Measurements from ENCODE around the gene PI16.
"Not testable (repeated sequence)": the region's sequence is repeated elsewhere in the genome, so short reads cannot be mapped to it uniquely, and the experiment has no call there.

GRCh38 chr6:36949076-36949475 is 5.5 kb upstream of the PI16 start:
- TF ChIP-seq, protein P1, sequence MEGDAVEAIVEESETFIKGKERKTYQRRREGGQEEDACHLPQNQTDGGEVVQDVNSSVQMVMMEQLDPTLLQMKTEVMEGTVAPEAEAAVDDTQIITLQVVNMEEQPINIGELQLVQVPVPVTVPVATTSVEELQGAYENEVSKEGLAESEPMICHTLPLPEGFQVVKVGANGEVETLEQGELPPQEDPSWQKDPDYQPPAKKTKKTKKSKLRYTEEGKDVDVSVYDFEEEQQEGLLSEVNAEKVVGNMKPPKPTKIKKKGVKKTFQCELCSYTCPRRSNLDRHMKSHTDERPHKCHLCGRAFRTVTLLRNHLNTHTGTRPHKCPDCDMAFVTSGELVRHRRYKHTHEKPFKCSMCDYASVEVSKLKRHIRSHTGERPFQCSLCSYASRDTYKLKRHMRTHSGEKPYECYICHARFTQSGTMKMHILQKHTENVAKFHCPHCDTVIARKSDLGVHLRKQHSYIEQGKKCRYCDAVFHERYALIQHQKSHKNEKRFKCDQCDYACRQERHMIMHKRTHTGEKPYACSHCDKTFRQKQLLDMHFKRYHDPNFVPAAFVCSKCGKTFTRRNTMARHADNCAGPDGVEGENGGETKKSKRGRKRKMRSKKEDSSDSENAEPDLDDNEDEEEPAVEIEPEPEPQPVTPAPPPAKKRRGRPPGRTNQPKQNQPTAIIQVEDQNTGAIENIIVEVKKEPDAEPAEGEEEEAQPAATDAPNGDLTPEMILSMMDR (IDR thresholded peaks at IDR 0.05), result not testable (repeated sequence)
- not testable (repeated sequence) for TF ChIP-seq SIN3A (IDR thresholded peaks at IDR 0.05; ENCODE audit: borderline replicate concordance, insufficient read depth, low read depth, low read length); POLR2AphosphoS5 (IDR thresholded peaks at IDR 0.05; ENCODE audit: low read depth, low read length)
- TF ChIP-seq, protein P2, sequence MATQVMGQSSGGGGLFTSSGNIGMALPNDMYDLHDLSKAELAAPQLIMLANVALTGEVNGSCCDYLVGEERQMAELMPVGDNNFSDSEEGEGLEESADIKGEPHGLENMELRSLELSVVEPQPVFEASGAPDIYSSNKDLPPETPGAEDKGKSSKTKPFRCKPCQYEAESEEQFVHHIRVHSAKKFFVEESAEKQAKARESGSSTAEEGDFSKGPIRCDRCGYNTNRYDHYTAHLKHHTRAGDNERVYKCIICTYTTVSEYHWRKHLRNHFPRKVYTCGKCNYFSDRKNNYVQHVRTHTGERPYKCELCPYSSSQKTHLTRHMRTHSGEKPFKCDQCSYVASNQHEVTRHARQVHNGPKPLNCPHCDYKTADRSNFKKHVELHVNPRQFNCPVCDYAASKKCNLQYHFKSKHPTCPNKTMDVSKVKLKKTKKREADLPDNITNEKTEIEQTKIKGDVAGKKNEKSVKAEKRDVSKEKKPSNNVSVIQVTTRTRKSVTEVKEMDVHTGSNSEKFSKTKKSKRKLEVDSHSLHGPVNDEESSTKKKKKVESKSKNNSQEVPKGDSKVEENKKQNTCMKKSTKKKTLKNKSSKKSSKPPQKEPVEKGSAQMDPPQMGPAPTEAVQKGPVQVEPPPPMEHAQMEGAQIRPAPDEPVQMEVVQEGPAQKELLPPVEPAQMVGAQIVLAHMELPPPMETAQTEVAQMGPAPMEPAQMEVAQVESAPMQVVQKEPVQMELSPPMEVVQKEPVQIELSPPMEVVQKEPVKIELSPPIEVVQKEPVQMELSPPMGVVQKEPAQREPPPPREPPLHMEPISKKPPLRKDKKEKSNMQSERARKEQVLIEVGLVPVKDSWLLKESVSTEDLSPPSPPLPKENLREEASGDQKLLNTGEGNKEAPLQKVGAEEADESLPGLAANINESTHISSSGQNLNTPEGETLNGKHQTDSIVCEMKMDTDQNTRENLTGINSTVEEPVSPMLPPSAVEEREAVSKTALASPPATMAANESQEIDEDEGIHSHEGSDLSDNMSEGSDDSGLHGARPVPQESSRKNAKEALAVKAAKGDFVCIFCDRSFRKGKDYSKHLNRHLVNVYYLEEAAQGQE (IDR thresholded peaks at IDR 0.05; ENCODE audit: insufficient read depth in 1 of 2, low read depth in 2 of 2, low read length in 1 of 2), result not testable (repeated sequence)

Data from Panc1 (cell line).